HepG2 (cell line): Measurements from ENCODE around the gene RAB17. TPM values are rescaled to one million over a fixed set of nuclear protein-coding genes. Genes with fewer than 3 reads are reported as not detected.

ENCODE experiments used
- CREB1 ChIP-seq, 2 experiments: fragments of 450-650 bp in 1 of 2; IDR thresholded peaks; 2 replicates each; pipeline ENCODE4 v1.6.1; 2016 to 2017; ENCODE audit warnings: control low read depth in 1 of 2, mild to moderate bottlenecking in 1 of 2, missing compliant biosample characterization in 1 of 2, missing genetic modification characterization in 1 of 2
- GATAD2A ChIP-seq: IDR thresholded peaks from 2 replicates; pipeline ENCODE4 v1.6.1; 2016
- GFI1 ChIP-seq: sonication (generic); formaldehyde crosslinking; IDR thresholded peaks from 2 replicates; pipeline ENCODE4 v1.5.0; 2020; ENCODE audit warnings: missing genetic modification reagents, mild to moderate bottlenecking, borderline replicate concordance
- NFE2L1 ChIP-seq: sonication (generic); formaldehyde crosslinking; IDR thresholded peaks from 2 replicates; pipeline ENCODE4 v1.4.0; 2020; ENCODE audit warnings: missing genetic modification reagents, mild to moderate bottlenecking, borderline replicate concordance
- SP4 ChIP-seq: sonication (generic); formaldehyde crosslinking; IDR thresholded peaks from 2 replicates; pipeline ENCODE4 v1.8.1; 2023; ENCODE audit warnings: mild to moderate bottlenecking, missing genetic modification reagents
- XRCC5 ChIP-seq: fragments of 200-400 bp; formaldehyde crosslinking; optimal IDR thresholded peaks from 2 replicates; pipeline ENCODE3; 2017; ENCODE audit warnings: mild to moderate bottlenecking, low read length
- ZBTB4 ChIP-seq: sonication (generic); formaldehyde crosslinking; IDR thresholded peaks from 2 replicates; pipeline ENCODE4 v1.4.0; 2020; ENCODE audit warnings: missing genetic modification reagents, mild to moderate bottlenecking, borderline replicate concordance
- ZNF275 ChIP-seq: sonication (generic); formaldehyde crosslinking; IDR thresholded peaks from 2 replicates; pipeline ENCODE4 v1.8.0; 2022; ENCODE audit warnings: missing genetic modification reagents, mild to moderate bottlenecking, inconsistent platforms, borderline replicate concordance
- ZNF318 ChIP-seq: sonication (generic); formaldehyde crosslinking; IDR thresholded peaks from 2 replicates; pipeline ENCODE4 v1.4.0; 2020; ENCODE audit warnings: mild to moderate bottlenecking, missing genetic modification reagents
- ZNF451 ChIP-seq: sonication (generic); formaldehyde crosslinking; IDR thresholded peaks from 2 replicates; pipeline ENCODE4 v1.5.0; 2020; ENCODE audit warnings: mild to moderate bottlenecking, missing genetic modification reagents
- ZNF761 ChIP-seq: sonication (generic); formaldehyde crosslinking; conservative IDR thresholded peaks from 2 replicates; pipeline ENCODE4 v1.4.0; 2020; ENCODE audit warnings: mild to moderate bottlenecking, missing genetic modification reagents
- polyA plus RNA-seq, 8 experiments: library from polyadenylated mRNA; depleted of rRNA in 3 of 8; stranded (reverse) in 7 of 8; unstranded in 1 of 8; fragments of >200 nt; fragmentation: Illumina TruSeq in 4 of 8; extraction: Trizol in 4 of 8; gene quantifications; 2 replicates each; pipeline versions ENCODE4 v1.2.1 to v1.2.3, GENCODE V29; 2011 to 2016; ENCODE audit warnings: low read depth in 4 of 8, missing spikeins in 1 of 8, mixed read lengths in 1 of 8; ENCODE audit not compliant: insufficient read depth in 1 of 8
- total RNA-seq, 5 experiments: library from RNA; depleted of rRNA; stranded (reverse); fragments of >200 nt; fragmentation: Illumina TruSeq; extraction: Trizol; gene quantifications; 2 replicates each; pipeline ENCODE4 v1.2.3, GENCODE V29; 2016; ENCODE audit warnings: low read depth in 1 of 5
- TF ChIP-seq, protein P1 (sequence below): sonication (generic); formaldehyde crosslinking; IDR thresholded peaks from 2 replicates; pipeline ENCODE4 v1.8.1; 2022; ENCODE audit warnings: mild to moderate bottlenecking, missing genetic modification reagents

RAB17 gene
- total and polyA plus RNA-seq, 2 of the 13 experiments (the other 11 are each of a cell fraction or from before 2014, with no cell fraction given): 68.0 to 124 TPM

DNA sequence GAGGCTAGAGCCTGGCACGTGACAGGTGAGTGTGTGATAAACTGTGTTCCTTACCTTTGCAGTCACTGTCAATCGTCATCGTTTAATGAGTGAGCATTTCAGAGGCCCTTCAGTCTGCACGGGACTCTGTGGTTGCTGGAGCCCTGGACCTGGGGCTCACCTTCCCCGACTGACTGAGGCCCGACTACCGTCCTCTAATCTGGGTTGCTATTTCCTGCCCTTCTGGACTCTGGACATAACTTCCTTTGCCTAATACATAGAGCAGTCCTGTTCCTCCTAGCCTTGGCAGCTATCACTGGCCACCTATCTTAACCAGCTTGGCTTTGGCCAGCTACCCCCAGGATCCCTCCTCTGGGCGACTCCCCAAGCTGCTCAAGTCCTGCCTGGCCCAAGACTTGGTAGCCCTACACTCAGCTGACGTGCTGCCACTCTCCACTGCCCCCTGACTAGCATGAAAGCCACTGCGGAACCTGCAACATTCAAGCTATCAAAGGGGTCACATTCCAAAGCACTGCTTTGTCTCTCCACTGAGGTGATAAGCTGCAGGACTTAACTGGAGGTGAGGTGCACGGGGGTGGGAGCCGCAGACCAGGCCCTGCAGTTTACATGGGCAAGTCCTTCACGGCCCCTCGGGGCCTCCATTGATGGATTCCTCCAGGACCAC, 11.1 kb upstream of the RAB17 start (continued):
- TF ChIP-seq ZBTB4 (no peak), XRCC5 (peak; percentile 72), GFI1 (CRISPR knock-in tag) (peak; percentile 95; the same call in 1 of the 2 replicates), CREB1 (IDR thresholded peaks at IDR 0.05) (0 out of 2 replicates have a peak, but pooled peaks have one; percentile 33), CREB1 (CRISPR knock-in tag; IDR thresholded peaks at IDR 0.05) (no peak), ZNF761 (peak; percentile 63; the same call in 1 of the 2 replicates), GATAD2A (CRISPR knock-in tag) (peak; percentile 82), ZNF451 (CRISPR knock-in tag) (peak; percentile 18; the same call in 1 of the 2 replicates), SP4 (CRISPR knock-in tag) (peak; percentile 16; the same call in 1 of the 2 replicates), ZNF275 (CRISPR knock-in tag) (0 out of 2 replicates have a peak, but pooled peaks have one; percentile 65), ZNF318 (peak; percentile 83; the same call in 1 of the 2 replicates), NFE2L1 (CRISPR knock-in tag) (no peak)
- TF ChIP-seq, protein P1, sequence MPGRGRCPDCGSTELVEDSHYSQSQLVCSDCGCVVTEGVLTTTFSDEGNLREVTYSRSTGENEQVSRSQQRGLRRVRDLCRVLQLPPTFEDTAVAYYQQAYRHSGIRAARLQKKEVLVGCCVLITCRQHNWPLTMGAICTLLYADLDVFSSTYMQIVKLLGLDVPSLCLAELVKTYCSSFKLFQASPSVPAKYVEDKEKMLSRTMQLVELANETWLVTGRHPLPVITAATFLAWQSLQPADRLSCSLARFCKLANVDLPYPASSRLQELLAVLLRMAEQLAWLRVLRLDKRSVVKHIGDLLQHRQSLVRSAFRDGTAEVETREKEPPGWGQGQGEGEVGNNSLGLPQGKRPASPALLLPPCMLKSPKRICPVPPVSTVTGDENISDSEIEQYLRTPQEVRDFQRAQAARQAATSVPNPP (CRISPR knock-in tag): peak; percentile 49; the same call in 1 of the 2 replicates
